ENCODE data around the gene NEU3.
A peak's percentile ranks its signal among the peaks of the same experiment; 100 is the strongest.

The NEU3 gene, protein sequence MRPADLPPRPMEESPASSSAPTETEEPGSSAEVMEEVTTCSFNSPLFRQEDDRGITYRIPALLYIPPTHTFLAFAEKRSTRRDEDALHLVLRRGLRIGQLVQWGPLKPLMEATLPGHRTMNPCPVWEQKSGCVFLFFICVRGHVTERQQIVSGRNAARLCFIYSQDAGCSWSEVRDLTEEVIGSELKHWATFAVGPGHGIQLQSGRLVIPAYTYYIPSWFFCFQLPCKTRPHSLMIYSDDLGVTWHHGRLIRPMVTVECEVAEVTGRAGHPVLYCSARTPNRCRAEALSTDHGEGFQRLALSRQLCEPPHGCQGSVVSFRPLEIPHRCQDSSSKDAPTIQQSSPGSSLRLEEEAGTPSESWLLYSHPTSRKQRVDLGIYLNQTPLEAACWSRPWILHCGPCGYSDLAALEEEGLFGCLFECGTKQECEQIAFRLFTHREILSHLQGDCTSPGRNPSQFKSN

DNA sequence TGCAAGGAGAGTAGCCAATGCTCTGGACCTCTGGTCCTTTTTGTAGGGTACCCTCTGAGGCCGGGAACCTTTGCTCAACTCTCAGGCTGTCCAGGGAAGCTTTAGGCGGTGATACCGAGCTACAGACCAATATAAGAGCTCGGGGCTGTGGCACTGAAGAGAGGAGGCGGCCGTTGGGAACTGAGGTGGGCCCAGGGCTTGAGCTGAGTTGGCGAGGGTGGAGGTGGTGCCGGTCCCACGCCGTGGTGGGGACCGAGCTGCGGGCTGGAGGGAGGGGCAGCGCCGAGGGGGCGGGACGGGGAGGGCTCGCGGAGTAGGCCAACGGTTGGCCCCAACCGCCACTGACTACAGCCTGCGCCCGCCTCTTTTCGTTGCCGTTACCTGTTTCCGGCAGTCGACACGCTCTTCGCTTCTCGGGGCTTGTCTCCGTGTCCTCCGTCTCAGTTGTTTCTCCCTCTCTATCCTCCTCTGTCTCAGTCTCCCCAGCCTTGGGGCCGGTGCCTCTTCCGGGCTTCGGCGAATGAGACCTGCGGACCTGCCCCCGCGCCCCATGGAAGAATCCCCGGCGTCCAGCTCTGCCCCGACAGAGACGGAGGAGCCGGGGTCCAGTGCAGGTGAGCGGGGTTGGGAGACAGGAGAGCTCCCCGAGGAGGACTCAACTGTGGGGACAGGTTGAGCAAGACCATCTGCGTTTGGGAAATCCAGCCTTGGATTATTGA lies at the start of gene NEU3:
NEU3 (plus strand) TSS at position 393 of the 719 bp plus-strand sequence; CDS start at position 521, 128 bp downstream.
- in situ Hi-C loops (cut with HindIII; ENCODE audit: low sequenced_read_pairs), result no loop called here
- TF ChIP-seq, protein P1, sequence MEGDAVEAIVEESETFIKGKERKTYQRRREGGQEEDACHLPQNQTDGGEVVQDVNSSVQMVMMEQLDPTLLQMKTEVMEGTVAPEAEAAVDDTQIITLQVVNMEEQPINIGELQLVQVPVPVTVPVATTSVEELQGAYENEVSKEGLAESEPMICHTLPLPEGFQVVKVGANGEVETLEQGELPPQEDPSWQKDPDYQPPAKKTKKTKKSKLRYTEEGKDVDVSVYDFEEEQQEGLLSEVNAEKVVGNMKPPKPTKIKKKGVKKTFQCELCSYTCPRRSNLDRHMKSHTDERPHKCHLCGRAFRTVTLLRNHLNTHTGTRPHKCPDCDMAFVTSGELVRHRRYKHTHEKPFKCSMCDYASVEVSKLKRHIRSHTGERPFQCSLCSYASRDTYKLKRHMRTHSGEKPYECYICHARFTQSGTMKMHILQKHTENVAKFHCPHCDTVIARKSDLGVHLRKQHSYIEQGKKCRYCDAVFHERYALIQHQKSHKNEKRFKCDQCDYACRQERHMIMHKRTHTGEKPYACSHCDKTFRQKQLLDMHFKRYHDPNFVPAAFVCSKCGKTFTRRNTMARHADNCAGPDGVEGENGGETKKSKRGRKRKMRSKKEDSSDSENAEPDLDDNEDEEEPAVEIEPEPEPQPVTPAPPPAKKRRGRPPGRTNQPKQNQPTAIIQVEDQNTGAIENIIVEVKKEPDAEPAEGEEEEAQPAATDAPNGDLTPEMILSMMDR (IDR thresholded peaks at IDR 0.05; ENCODE audit: low read depth, low read length, missing control alignments), result no peak
- peak; percentile 33 for DNase-seq (ENCODE audit: low read depth)
- H3K4me3 ChIP-seq (ENCODE audit: low read depth, low read length), result peak within 1 kb of the TSS; percentile 67

DNA sequence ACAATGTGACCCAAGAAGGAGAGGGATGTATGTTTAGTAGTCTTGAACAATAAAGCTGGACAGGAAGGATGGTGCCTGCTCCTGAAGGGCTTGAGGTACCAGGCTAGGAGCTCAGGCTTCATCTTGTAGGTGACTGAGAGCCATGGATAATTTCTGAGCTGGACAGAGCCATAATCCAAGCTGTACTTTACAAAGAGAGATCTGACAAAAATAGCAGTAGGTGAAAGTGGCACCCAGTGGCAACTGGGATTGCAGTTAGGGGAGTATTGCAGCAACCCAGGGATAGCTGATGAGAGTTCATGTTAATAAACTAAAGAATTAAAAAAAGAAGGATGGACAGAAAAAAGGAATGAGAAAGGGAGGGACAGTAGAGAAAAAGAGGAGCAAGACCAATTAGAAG lies 47.2 kb upstream of the NEU3 start:
- no peak for DNase-seq (ENCODE audit: low read depth)
- TF ChIP-seq, protein P1 (IDR thresholded peaks at IDR 0.05; ENCODE audit: low read depth, low read length, missing control alignments), result no peak
- in situ Hi-C loops (cut with HindIII; ENCODE audit: low sequenced_read_pairs), result no loop called here
- no peak overlapping the region for H3K4me3 ChIP-seq (ENCODE audit: low read depth, low read length)

DNA sequence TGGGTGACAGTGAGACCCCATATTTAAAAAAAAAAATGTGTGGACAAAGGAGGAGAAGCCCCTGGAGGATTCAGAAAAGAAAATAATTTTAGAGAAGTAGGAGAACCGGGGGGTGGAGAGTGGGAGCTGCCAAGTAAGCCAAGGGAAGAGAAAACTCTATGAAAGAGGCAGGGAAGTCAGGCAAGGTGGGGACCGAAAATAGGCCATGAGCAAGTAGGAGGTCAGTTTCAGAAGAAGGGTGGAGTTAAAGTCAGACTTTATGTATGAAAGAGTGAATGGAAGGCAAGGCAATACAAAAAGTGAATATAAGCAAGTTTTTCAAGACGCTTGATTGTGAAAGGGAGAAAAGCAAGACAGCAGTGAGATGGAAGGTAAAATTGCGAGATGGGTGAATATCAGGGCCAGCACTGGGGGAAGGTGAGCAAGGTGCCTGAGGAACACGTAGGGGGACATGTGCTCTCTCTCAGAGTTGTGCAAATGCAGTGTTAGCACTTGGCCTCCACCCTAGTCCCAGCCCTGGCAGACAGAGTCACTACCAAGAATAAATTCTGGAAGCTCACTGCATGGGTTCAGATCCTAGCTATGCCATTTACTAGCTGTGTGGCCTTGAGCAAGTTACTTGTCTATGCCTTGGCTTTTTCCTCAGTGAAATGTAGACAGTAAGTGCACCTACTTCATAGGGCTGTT lies 46.5 kb upstream of the NEU3 start:
- H3K4me3 ChIP-seq (ENCODE audit: low read depth, low read length), result no peak overlapping the region
- in situ Hi-C loops (cut with HindIII; ENCODE audit: low sequenced_read_pairs), result no loop called here
- TF ChIP-seq, protein P1 (IDR thresholded peaks at IDR 0.05; ENCODE audit: low read depth, low read length, missing control alignments), result no peak
- DNase-seq (ENCODE audit: low read depth), result no peak

DNA sequence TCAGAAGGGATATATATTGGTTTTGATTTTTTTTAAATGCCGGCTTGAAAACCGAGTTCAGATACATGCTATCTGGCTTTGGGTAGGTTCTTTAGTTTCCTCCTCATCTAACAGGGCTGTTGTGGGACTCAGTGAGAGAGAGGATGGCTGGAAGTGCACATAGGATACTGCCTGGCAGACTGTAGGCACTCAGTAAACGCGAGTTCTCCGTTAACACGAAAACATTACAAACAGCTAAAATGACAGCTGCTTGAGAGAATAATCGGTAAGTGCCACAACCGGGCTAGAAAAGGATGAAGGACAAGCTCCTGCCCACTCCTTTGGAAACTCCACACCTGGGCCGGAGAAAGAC lies 40.2 kb upstream of the NEU3 start:
- in situ Hi-C loops (cut with HindIII; ENCODE audit: low sequenced_read_pairs), result no loop called here
- DNase-seq (ENCODE audit: low read depth), result no peak
- TF ChIP-seq, protein P1 (IDR thresholded peaks at IDR 0.05; ENCODE audit: low read depth, low read length, missing control alignments), result no peak
- H3K4me3 ChIP-seq (ENCODE audit: low read depth, low read length), result peak overlapping the region; percentile 99

DNA sequence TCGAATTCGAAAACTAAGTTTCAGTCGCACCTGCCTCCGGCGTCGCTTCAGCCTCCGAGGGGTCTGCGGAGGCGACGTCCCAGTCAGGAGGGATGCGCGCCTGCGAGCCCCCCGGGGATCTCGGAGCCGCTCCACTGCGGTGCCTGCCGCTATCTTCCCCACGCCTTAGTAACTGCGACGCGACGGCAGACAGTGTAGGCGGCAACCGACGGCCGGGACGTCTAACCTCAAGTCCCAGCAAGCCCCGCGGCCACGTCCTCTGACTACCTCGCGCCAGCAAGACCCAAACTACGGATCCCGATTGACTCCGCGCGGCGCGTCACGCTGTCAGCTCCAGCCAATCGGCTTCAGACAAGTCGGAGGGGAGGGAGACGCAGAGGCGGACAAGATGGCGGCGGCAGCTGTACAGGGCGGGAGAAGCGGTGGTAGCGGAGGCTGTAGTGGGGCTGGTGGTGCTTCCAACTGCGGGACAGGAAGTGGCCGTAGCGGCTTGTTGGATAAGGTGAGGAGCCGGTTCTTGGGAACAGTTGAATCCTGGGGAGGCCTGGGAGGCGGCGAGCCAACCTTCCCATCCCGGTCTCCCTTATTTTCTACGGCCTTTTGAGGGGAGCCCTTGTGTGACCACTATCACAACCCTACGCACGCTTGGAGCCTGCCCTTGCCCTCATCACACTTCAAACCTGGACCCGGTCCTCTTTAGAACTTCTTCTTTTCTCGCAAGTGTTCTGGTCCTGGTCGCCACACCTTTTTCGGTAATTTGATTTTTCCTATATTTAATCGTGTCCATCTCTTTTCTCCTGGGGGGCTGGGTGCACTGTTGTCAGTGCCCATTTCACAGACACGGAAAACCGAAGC lies 39.6 kb upstream of the NEU3 start, which contains the start of the genes SPCS2 and XRRA1:
SPCS2 (plus strand) TSS at position 369 of the 855 bp plus-strand sequence; CDS start at position 389, 20 bp downstream.
XRRA1 (minus strand) TSS at position 194 of the 855 bp plus-strand sequence. CDS start 8,213 bp downstream, outside the sequence.
- TF ChIP-seq, protein P1 (IDR thresholded peaks at IDR 0.05; ENCODE audit: low read depth, low read length, missing control alignments), result no peak
- peak; percentile 96 for DNase-seq (ENCODE audit: low read depth)
- in situ Hi-C loops (cut with HindIII; ENCODE audit: low sequenced_read_pairs), result no loop called here
- peak within 1 kb of the TSS; percentile 99 for H3K4me3 ChIP-seq (ENCODE audit: low read depth, low read length)

Measured in astrocyte of the cerebellum (primary cell).